ENCODE measurements around the gene ADK.

DNA sequence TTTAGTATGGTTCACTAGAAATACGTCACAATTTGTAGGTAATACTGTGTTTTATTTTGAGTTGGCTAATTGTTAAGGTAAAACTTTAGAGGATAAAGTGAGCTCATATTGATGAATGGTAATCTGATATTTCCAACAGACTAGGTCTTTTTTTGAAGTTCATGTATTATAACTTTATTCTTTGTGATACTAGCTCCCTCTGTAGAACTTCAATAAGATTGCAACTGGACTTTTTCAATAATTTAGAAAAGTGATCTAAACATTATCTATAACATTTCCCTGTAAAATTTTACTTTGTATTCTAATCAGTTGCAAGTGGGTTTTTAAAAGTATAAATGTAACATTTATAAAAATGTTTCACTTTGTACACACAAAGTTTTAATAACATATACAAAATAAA, 83.5 kb downstream of the ADK start:
- peak; percentile 73 for TF ChIP-seq CTCF (conservative IDR thresholded peaks at IDR 0.05)
- no peak for TF ChIP-seq EZH2 (IDR thresholded peaks at IDR 0.05; ENCODE audit: low read depth)
